ENCODE results near the gene INSIG2. TPM values are rescaled to one million over a fixed set of nuclear protein-coding genes. Genes with fewer than 3 reads are reported as not detected.
A peak's percentile ranks its signal among the peaks of the same experiment; 100 is the strongest.

Gene INSIG2
- total RNA-seq, 1 experiment from 2014 or later = 7.8 TPM

- DNase-seq (ENCODE audit: low read depth) = no peak
Observed at GRCh38 chr2:118127250-118127649, 39.0 kb downstream of the INSIG2 start.

GRCh38 chr2:118128826-118129225 lies 40.6 kb downstream of the INSIG2 start:
- no peak for DNase-seq (ENCODE audit: low read depth)

- DNase-seq (ENCODE audit: low read depth) = peak; percentile 9
Observed at GRCh38 chr2:118130385-118130784, 42.1 kb downstream of the INSIG2 start.

DNA sequence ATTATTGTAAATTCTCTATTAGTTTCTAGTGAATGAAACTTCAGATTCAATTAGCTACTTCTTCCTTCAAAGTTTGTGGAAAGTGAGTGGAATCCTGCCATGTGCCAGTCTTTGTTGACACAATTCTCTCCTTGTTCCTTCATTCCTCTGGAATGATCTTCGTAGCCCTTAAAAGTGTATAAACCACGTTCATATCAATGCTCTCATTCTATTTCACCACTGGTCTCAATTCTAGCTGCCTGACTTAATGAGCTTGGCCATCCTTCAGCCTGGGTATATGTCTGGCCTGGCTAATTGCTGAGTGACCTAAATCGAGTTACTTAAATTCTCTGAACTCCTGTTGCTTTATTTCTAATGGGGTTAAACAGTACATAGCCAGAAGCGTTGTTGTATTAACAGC lies 43.5 kb downstream of the INSIG2 start:
- no peak for DNase-seq (ENCODE audit: low read depth)

DNA sequence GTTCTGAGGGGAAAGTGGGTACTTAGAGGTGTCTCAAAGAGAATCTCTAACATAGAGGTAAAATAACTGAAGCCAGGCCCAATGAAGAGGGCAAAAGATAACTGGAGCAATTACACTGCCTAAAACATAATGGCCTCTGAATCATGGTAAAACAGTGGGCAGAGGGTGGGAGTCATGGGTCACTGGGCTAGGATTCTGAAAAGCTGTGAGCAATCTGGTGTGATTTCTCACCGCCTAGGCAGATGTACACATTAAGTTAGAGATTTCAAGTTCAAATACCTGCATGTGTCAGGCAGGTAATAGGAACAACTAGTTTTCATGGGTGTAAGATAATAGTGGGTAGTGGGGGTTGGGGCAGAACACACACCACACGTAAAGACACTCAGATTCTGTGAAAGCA lies 45.6 kb downstream of the INSIG2 start:
- no peak for DNase-seq (ENCODE audit: low read depth)

DNA sequence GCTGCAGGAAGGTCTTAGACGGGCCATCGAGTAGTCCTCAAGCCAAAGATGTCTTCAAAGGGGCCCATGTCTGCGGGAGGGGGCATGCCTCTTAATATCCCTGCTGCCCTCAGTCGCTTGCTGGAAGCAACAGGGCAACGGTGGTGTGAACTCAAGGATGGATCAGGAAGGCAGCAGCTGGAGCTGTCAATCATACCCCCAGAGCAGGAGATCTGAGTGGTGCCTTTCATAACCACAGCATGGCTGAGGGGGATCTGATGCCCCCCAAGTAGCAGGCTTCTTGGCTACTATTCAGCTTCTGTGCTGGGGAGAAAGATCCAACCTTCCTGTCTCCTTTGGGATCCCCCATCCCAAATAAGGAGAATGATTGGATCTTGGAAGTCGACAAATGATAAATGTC lies 46.4 kb downstream of the INSIG2 start:
- no peak for DNase-seq (ENCODE audit: low read depth)

GRCh38 chr2:118145207-118145606 lies 56.9 kb downstream of the INSIG2 start:
- DNase-seq (ENCODE audit: low read depth) = no peak

DNA sequence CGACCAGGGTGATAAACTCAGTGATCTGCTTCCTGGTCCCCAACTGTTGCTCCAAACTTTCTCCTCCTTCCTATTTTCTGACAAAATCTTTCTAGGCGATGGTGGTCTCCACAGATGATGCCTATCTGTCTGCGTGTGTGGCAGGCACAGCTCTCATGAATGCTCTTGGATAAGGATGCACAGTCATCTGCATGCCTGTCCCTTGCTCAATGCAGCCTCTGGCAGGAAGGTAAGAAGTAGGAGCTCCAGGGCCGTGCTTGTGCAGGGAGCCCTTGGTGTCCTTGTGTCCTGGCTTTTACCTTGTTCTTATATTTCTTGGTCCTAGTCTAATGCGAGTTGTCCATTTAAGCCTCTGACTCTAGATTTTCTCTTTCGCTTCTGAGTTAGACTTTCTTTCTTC lies 57.5 kb downstream of the INSIG2 start:
- DNase-seq (ENCODE audit: low read depth) = no peak

- DNase-seq (ENCODE audit: low read depth) = no peak
Observed at GRCh38 chr2:118146315-118147283, 58.3 kb downstream of the INSIG2 start.

DNA sequence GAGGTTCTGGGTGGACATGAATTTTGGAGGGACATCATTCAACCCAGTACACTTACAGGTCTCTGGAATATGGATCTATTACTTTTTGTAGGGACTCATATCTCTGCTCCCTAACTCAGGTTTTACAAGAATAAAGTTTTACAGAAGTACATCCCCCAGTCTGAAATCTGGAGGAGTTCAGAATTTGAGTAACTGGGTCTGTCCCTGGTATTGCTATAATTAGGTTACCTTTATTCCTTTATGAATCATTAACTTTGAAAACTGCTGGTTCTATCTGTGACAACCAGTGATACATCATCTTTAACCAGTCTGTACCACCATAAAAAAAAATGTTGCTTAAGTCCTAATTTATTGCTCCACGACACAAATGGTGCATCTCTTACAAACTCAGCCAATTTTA lies 59.9 kb downstream of the INSIG2 start:
- DNase-seq (ENCODE audit: low read depth) = no peak

DNA sequence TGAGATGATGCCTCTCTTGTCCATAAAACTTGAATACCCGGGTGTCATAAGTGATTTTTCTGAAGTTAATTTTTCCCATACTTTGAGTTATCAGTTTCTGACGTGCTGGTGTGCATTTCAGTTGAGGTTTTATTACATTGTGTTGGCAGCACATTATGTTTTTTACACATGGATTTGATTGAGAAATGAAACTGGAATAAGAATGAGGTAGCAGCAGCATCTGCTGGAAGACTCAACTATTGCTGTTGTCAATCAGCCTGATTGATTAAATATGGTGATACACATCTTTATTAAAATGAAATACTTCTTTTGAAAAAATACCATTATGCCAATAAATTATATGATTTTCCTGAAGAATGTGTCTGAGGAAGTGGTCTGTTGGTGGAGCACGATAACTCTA lies 60.5 kb downstream of the INSIG2 start:
- DNase-seq (ENCODE audit: low read depth) = no peak

GRCh38 chr2:118150294-118150693 lies 62.0 kb downstream of the INSIG2 start:
- no peak for DNase-seq (ENCODE audit: low read depth)

GRCh38 chr2:118151831-118152230 lies 63.6 kb downstream of the INSIG2 start:
- DNase-seq (ENCODE audit: low read depth) = no peak

DNA sequence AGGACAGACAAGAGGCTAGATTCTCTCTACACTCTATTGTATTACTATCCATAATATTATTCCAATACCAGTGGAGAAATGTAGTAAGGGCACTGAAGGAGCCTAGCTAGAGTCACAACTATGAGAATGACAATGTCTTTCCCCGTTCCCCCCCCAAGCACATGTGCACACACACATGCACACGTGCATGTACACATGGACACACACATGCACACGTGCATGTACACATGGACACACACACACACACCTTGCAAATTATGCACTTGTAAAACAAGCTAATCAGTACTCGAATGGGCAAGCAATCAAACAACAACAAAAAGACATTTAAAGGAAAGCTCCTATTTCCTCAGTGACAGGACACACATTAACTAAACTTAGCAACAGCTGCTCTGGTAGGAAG lies 65.2 kb downstream of the INSIG2 start:
- DNase-seq (ENCODE audit: low read depth) = no peak

- DNase-seq (ENCODE audit: low read depth) = no peak
Observed at GRCh38 chr2:118154176-118154575, 65.9 kb downstream of the INSIG2 start.

Other genes with a start within 250 kb of the INSIG2 start
- 19.3 and 19.9 TPM in 2 replicates for gene CCDC93, start 74.4 kb upstream of the INSIG2 start, total RNA-seq (2014; rRNA removed; shearing (Covaris generic))

All from Daoy (cell line).